VCaP (cell line): ENCODE data around the gene FXYD1.

ENCODE experiments used
- H3K27ac ChIP-seq: fragments of 450-650 bp; 2 replicates; pipeline ENCODE4 v1.5.1; 2017
- CTCF ChIP-seq: fragments of 450-650 bp; conservative IDR thresholded peaks from 2 replicates; pipeline ENCODE4 v1.5.1; 2017; ENCODE audit warnings: mild to moderate bottlenecking, moderate library complexity

FXYD1 gene

GRCh38 chr19:35138305-35138892 is at the start of gene FXYD1:
Gene FXYD1, plus strand, starts transcription at chr19:35138824. Its CDS starts 1,256 bp downstream, at chr19:35140080.
- no peak for TF ChIP-seq CTCF
- no peak within 1 kb of the TSS for H3K27ac ChIP-seq

- no peak for TF ChIP-seq CTCF
- H3K27ac ChIP-seq, result no peak overlapping the region
Measured at GRCh38 chr19:35089554-35089953, 49.1 kb upstream of the FXYD1 start.

GRCh38 chr19:35090160-35090505 is 48.5 kb upstream of the FXYD1 start:
- peak overlapping the region; percentile 68 for H3K27ac ChIP-seq
- TF ChIP-seq CTCF, result no peak

- H3K27ac ChIP-seq, result peak overlapping the region; percentile 68
- peak; percentile 86 for TF ChIP-seq CTCF
Measured at GRCh38 chr19:35090506-35091214, 48.0 kb upstream of the FXYD1 start.

- H3K27ac ChIP-seq, result no peak overlapping the region
- no peak for TF ChIP-seq CTCF
Measured at GRCh38 chr19:35093430-35093829, 45.2 kb upstream of the FXYD1 start.

GRCh38 chr19:35093941-35094647 is 44.5 kb upstream of the FXYD1 start:
- H3K27ac ChIP-seq, result no peak overlapping the region
- no peak for TF ChIP-seq CTCF

- no peak overlapping the region for H3K27ac ChIP-seq
- no peak for TF ChIP-seq CTCF
Measured at GRCh38 chr19:35094656-35095055, 44.0 kb upstream of the FXYD1 start.
